IMR-90 (cell line): Measurements from ENCODE around the gene KDM4B. TPM values are rescaled to one million over a fixed set of nuclear protein-coding genes. Genes with fewer than 3 reads are reported as not detected.
A peak's percentile ranks its signal among the peaks of the same experiment; 100 is the strongest.

Experiments
- ATAC-seq: fragments of 200-7000 bp; cut with Tn5 transposase; 2 replicates; pipeline ENCODE4 v1.9.1; 2020; ENCODE audit warnings: low read depth, mild to moderate bottlenecking, moderate library complexity
- BruUV-seq: library from RNA; stranded (reverse); fragments of 400-500 nt; replicated peaks from 2 replicates; lab custom pipeline; 2021; lab: Mats Ljungman, UMichigan
- CTCF ChIA-PET: fragments of 300-600 bp; formaldehyde crosslinking; extraction: SDS; loops from one replicate; lab custom pipeline; 2021; ENCODE audit warnings: antibody characterized with exemption; lab: Yijun Ruan, JAX
- POLR2A ChIA-PET: fragments of 300-600 bp; sonication (Branson Sonifier 250); formaldehyde crosslinking; loops from one replicate; lab custom pipeline; 2022; ENCODE audit warnings: antibody characterized with exemption; ENCODE audit not compliant: unreplicated experiment; lab: Charles Lee
- DNase-seq: peaks from one replicate; pipeline ENCODE4 v3.0.0; 2013
- H2AFZ ChIP-seq: replicated peaks from 2 replicates; pipeline ENCODE3; 2013; ENCODE audit warnings: low read length, mild to moderate bottlenecking; ENCODE audit not compliant: poor library complexity
- H2AK5ac ChIP-seq: 2 replicates; pipeline ENCODE4 v1.6.1; 2013; ENCODE audit warnings: low read depth, low read length, inconsistent platforms
- H2AK9ac ChIP-seq: replicated peaks from 2 replicates; pipeline ENCODE3; 2013; ENCODE audit warnings: mild to moderate bottlenecking, low read depth, low read length, moderate library complexity; ENCODE audit not compliant: poor library complexity
- H2BK120ac ChIP-seq: 2 replicates; pipeline ENCODE4 v1.6.1; 2013; ENCODE audit warnings: low read depth, low read length, inconsistent platforms
- H2BK15ac ChIP-seq: 3 replicates; pipeline ENCODE4 v1.6.1; 2013; ENCODE audit warnings: low read depth, low read length, inconsistent platforms
- H2BK20ac ChIP-seq: 2 replicates; pipeline ENCODE4 v1.6.1; 2013; ENCODE audit warnings: low read depth, mild to moderate bottlenecking, inconsistent platforms, low read length, moderate library complexity
- H2BK5ac ChIP-seq: 2 replicates; pipeline ENCODE4 v1.6.1; 2013; ENCODE audit warnings: mild to moderate bottlenecking, low read depth, low read length, inconsistent platforms; ENCODE audit not compliant: poor library complexity, severe bottlenecking
- H3K14ac ChIP-seq: replicated peaks from 2 replicates; pipeline ENCODE4 v1.6.1; 2013; ENCODE audit warnings: low read depth, low read length, inconsistent platforms
- H3K18ac ChIP-seq: 2 replicates; pipeline ENCODE4 v1.6.1; 2013; ENCODE audit warnings: low read depth, low read length, control low read depth
- H3K23ac ChIP-seq: 2 replicates; pipeline ENCODE4 v1.6.1; 2013; ENCODE audit warnings: low read depth, low read length, inconsistent platforms
- H3K27ac ChIP-seq: 2 replicates; pipeline ENCODE4 v1.5.1; 2013; ENCODE audit warnings: mild to moderate bottlenecking, control low read depth, low read length; ENCODE audit not compliant: insufficient read depth
- H3K27me3 ChIP-seq: 2 replicates; pipeline ENCODE4 v1.6.1; 2013; ENCODE audit warnings: low read length; ENCODE audit not compliant: control insufficient read depth, insufficient read depth
- H3K36me3 ChIP-seq: 2 replicates; pipeline ENCODE4 v1.6.1; 2013; ENCODE audit warnings: low read length, mixed read lengths; ENCODE audit not compliant: control insufficient read depth, insufficient read depth
- H3K4ac ChIP-seq: 2 replicates; pipeline ENCODE4 v1.6.1; 2013; ENCODE audit warnings: low read depth, low read length, inconsistent platforms
- H3K4me1 ChIP-seq: 2 replicates; pipeline ENCODE4 v1.6.1; 2013; ENCODE audit warnings: low read length, mixed read lengths; ENCODE audit not compliant: control insufficient read depth, insufficient read depth
- H3K4me2 ChIP-seq: 2 replicates; pipeline ENCODE4 v1.6.1; 2013; ENCODE audit warnings: low read depth, mild to moderate bottlenecking, control low read depth, low read length, moderate library complexity
- H3K4me3 ChIP-seq: 2 replicates; pipeline ENCODE4 v1.5.1; 2013; ENCODE audit warnings: low read depth, mild to moderate bottlenecking, control low read depth, low read length, moderate library complexity; ENCODE audit not compliant: insufficient read depth
- H3K56ac ChIP-seq: 2 replicates; pipeline ENCODE4 v1.6.1; 2013; ENCODE audit warnings: low read length, inconsistent platforms; ENCODE audit not compliant: insufficient read depth; ENCODE audit errors: extremely low read depth
- H3K79me1 ChIP-seq, 2 experiments: 2 replicates each; pipeline ENCODE4 v1.6.1; 2013; ENCODE audit warnings: low read length in 2 of 2, inconsistent platforms in 1 of 2, low read depth in 1 of 2
- H3K9ac ChIP-seq: 2 replicates; pipeline ENCODE4 v1.6.1; 2013; ENCODE audit warnings: low read depth, low read length, control low read depth
- H3K9me1 ChIP-seq: 2 replicates; pipeline ENCODE4 v1.6.1; 2013; ENCODE audit warnings: low read length, inconsistent platforms; ENCODE audit not compliant: insufficient read depth
- H3K9me3 ChIP-seq: 2 replicates; pipeline ENCODE4 v1.6.1; 2013; ENCODE audit warnings: low read length; ENCODE audit not compliant: control insufficient read depth, insufficient read depth
- H4K20me1 ChIP-seq: 2 replicates; pipeline ENCODE4 v1.6.1; 2013; ENCODE audit warnings: low read length, inconsistent platforms; ENCODE audit not compliant: insufficient read depth
- H4K5ac ChIP-seq: 2 replicates; pipeline ENCODE4 v1.6.1; 2013; ENCODE audit warnings: mild to moderate bottlenecking, low read depth, low read length, control low read depth
- H4K8ac ChIP-seq, 2 experiments: 2 replicates each; pipeline ENCODE4 v1.6.1; 2013; ENCODE audit warnings: low read depth in 2 of 2, low read length in 2 of 2, control low read depth in 1 of 2, inconsistent platforms in 1 of 2
- H4K91ac ChIP-seq: 2 replicates; pipeline ENCODE4 v1.6.1; 2013; ENCODE audit warnings: low read depth, low read length, inconsistent platforms; ENCODE audit not compliant: insufficient read depth
- MXI1 ChIP-seq: IDR thresholded peaks from 2 replicates; pipeline ENCODE4 v1.6.1; 2012; ENCODE audit warnings: low read depth, mild to moderate bottlenecking, low read length, moderate library complexity, borderline replicate concordance
- RAD21 ChIP-seq: IDR thresholded peaks from 2 replicates; pipeline ENCODE4 v1.6.1; 2012; ENCODE audit warnings: low read length, improper control_type of control experiment
- SMC3 ChIP-seq: fragments of 150-350 bp; IDR thresholded peaks from 2 replicates; pipeline ENCODE4 v1.6.1; 2016; ENCODE audit warnings: low read depth, mild to moderate bottlenecking, antibody characterized with exemption, low read length, moderate library complexity
- WGBS, 2 experiments: methylation state at CpG; one replicate each; pipeline versions ENCODE4 v1.1.5 to v1.1.7; 2013; ENCODE audit warnings: missing lambda C conversion rate in 2 of 2; ENCODE audit not compliant: insufficient read length in 1 of 2; ENCODE audit errors: extremely low coverage in 2 of 2; 5-methylcytosine and 5-hydroxymethylcytosine counted together
- dilution Hi-C: fragments of 300-500 bp; cut with HindIII; formaldehyde crosslinking; loops from one replicate; pipeline ENCODE4 v1.14.3; 2018; ENCODE audit warnings: low sequenced_read_pairs; ENCODE audit not compliant: unreplicated experiment
- in situ Hi-C: fragments of 300-500 bp; cut with MboI; formaldehyde crosslinking; loops from 3 replicates; pipeline ENCODE4 v1.14.3; 2019; ENCODE audit warnings: low sequenced_read_pairs, inconsistent platforms, mixed read lengths
- intact Hi-C: fragments of 100-400 bp; cut with micrococcal nuclease; formaldehyde crosslinking; loops from 2 replicates; pipeline ENCODE4 v1.10.0; 2022
- polyA plus RNA-seq, 3 experiments: library from polyadenylated mRNA; depleted of rRNA; stranded (reverse); fragments of >200 nt; gene quantifications; 2 replicates each; pipeline ENCODE4 v1.2.3, GENCODE V29; 2012; ENCODE audit warnings: low replicate concordance in 1 of 3
- total RNA-seq: library from RNA; depleted of rRNA; stranded (reverse); fragments of >200 nt; gene quantifications from 2 replicates; pipeline ENCODE4 v1.2.3, GENCODE V29; 2012
- TF ChIP-seq, protein P1 (sequence below): conservative IDR thresholded peaks from 2 replicates; pipeline ENCODE4 v1.5.1; 2012; ENCODE audit warnings: mild to moderate bottlenecking, low read depth, low read length, improper control_type of control experiment

Gene KDM4B
- total and polyA plus RNA-seq, 2 of the 4 experiments (the other 2 are of a cell fraction) = 5.0 to 17.9 TPM

DNA sequence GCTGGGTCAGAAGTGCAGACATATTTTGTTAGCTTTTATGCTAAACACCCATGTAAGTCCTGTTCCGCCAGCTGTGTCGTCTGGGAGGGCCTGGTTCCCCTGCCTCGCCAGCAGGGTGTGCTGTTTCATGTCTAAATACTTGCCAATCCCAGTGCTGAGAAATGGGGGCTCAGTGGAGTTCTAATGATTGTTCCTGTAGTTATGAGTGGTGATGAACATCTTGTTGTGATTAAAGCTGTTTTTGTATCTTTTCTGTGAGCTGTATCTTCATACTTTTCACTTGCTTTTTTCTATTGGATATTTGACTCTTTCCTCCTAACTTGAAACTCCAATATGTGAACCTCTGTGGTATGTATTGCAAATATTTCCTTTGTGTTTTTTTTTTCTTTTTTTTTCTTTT, 32.7 kb downstream of the KDM4B start:
- Histone ChIP-seq H4K20me1 (peaks cover 93% of the 10 kb centered on the region), H3K56ac (no peak overlapping the region), H2BK5ac (no peak overlapping the region), H3K9me3 (no peaks in the 10 kb centered on the region), H3K4ac (no peak overlapping the region), H4K8ac (no peak overlapping the region), H3K79me1 (peaks cover 35 to 92% of the 10 kb centered on the region in 2 experiments), H3K27me3 (no peaks in the 10 kb centered on the region), H3K18ac (no peak overlapping the region), H3K23ac (no peak overlapping the region), H2AFZ (no peak overlapping the region), H4K91ac (no peak overlapping the region), H2AK5ac (no peak overlapping the region), H3K36me3 (peaks cover 21% of the 10 kb centered on the region; the same call in 1 of the 2 replicates), H3K14ac (no peak overlapping the region), H2BK20ac (no peak overlapping the region), H3K4me2 (no peak overlapping the region), H2BK120ac (no peak overlapping the region), H3K27ac (no peak overlapping the region), H3K4me1 (no peaks in the 10 kb centered on the region), H2AK9ac (peak overlapping the region; percentile 5), H2BK15ac (no peak overlapping the region), H3K4me3 (no peak overlapping the region), H3K9me1 (peaks cover 11% of the 10 kb centered on the region), H4K5ac (no peak overlapping the region), H3K9ac (no peak overlapping the region)
- no TSS peak for BruUV-seq
- ChIA-PET CTCF (interaction anchor here (0.6 to 2.0 kb wide), 8 partner anchors 9 to 189 kb away, joined by 3 to 11 read pairs (median 3); partner anchors contain the start of gene KDM4B), POLR2A (interaction anchor here (0.7 to 0.9 kb wide), 2 partner anchors 33 to 90 kb away, joined by 3 to 4 read pairs; partner anchors contain the start of gene KDM4B)
- dilution Hi-C loops = no loop called here
- in situ Hi-C loops = no loop called here
- WGBS, 2 experiments = 80% methylated on average over 2 of the region's 3 CpGs; no CpG with 5 or more reads in 1 of the 2 experiments
- intact Hi-C loops = no loop called here
- ATAC-seq (peak; percentile 69), DNase-seq (peak; percentile 71)
- TF ChIP-seq, protein P1, sequence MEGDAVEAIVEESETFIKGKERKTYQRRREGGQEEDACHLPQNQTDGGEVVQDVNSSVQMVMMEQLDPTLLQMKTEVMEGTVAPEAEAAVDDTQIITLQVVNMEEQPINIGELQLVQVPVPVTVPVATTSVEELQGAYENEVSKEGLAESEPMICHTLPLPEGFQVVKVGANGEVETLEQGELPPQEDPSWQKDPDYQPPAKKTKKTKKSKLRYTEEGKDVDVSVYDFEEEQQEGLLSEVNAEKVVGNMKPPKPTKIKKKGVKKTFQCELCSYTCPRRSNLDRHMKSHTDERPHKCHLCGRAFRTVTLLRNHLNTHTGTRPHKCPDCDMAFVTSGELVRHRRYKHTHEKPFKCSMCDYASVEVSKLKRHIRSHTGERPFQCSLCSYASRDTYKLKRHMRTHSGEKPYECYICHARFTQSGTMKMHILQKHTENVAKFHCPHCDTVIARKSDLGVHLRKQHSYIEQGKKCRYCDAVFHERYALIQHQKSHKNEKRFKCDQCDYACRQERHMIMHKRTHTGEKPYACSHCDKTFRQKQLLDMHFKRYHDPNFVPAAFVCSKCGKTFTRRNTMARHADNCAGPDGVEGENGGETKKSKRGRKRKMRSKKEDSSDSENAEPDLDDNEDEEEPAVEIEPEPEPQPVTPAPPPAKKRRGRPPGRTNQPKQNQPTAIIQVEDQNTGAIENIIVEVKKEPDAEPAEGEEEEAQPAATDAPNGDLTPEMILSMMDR = peak; percentile 62
- TF ChIP-seq MXI1 = no peak
- TF ChIP-seq RAD21 = peak; percentile 48
- peak; percentile 32; the same call in 1 of the 2 replicates for TF ChIP-seq SMC3
